ENCODE data around the gene PTPRU. TPM values are rescaled to one million over a fixed set of nuclear protein-coding genes. Genes with fewer than 3 reads are reported as not detected.

The PTPRU gene
- total RNA-seq, 1 donor, result 9.4 TPM

DNA sequence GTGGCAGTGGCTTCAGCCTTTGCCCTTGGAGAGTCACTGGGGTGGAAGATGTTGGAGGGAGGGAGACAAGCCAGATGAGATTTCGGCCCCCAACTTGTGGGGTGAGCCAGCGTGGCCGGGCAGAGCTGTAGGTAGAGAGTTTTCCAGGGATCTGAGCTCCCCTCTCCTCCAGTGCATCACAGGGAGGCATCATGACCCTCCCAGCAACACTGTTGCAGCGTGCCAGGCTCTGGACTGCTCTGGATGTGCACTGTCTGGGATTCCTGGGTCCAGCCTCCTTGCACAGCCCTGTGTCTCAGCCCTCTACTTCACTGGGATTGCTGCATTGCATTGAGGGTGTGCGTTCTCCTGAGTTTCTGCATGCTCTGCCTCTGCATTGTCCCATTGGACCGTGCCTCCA is 8.9 kb downstream of the PTPRU start:
- Histone ChIP-seq H2AFZ (ENCODE audit: low read length) (no peak overlapping the region), H3K36me3 (ENCODE audit: insufficient read depth, low read length) (no peaks in the 10 kb centered on the region), H3K27ac (ENCODE audit: low read depth, low read length) (no peak overlapping the region), H3K4me3 (ENCODE audit: insufficient read depth, low read length) (no peak overlapping the region), H4K20me1 (ENCODE audit: insufficient read depth, low read length) (no peaks in the 10 kb centered on the region), H3K4me1 (ENCODE audit: insufficient read depth, low read length) (peaks cover 22% of the 10 kb centered on the region), H3K9me3 (ENCODE audit: low read depth, low read length) (no peaks in the 10 kb centered on the region), H3K27me3 (ENCODE audit: insufficient read depth, low read length) (no peaks in the 10 kb centered on the region), H3K79me2 (ENCODE audit: insufficient read depth, low read length) (no peaks in the 10 kb centered on the region), H3K4me2 (ENCODE audit: insufficient read depth, low read length) (no peak overlapping the region)
- no peak for DNase-seq (ENCODE audit: insufficient read length, low spot score, missing footprints)
- TF ChIP-seq, protein P1, sequence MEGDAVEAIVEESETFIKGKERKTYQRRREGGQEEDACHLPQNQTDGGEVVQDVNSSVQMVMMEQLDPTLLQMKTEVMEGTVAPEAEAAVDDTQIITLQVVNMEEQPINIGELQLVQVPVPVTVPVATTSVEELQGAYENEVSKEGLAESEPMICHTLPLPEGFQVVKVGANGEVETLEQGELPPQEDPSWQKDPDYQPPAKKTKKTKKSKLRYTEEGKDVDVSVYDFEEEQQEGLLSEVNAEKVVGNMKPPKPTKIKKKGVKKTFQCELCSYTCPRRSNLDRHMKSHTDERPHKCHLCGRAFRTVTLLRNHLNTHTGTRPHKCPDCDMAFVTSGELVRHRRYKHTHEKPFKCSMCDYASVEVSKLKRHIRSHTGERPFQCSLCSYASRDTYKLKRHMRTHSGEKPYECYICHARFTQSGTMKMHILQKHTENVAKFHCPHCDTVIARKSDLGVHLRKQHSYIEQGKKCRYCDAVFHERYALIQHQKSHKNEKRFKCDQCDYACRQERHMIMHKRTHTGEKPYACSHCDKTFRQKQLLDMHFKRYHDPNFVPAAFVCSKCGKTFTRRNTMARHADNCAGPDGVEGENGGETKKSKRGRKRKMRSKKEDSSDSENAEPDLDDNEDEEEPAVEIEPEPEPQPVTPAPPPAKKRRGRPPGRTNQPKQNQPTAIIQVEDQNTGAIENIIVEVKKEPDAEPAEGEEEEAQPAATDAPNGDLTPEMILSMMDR (IDR thresholded peaks at IDR 0.05; ENCODE audit: extremely low read depth, low read depth, low read length), result no peak

DNA sequence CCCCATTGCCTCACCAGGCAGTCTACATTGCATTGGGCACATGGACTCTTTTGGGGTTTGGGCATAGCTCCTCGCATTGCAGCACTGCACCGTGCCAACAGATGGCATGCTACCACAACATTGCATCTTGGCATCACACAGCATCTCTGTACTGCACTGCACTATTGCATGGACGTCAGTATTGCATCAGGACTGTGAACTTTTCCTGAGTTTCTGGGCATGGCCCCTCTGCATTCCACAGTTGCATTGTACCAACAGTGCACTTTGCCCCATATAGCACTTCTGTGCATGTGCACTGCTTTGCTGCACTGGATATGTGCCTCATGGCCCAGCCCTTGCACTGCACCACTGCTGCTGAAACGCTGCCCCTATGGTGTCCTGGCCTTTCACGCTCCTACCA is 9.6 kb downstream of the PTPRU start:
- Histone ChIP-seq H3K4me1 (ENCODE audit: insufficient read depth, low read length) (peaks cover 22% of the 10 kb centered on the region), H4K20me1 (ENCODE audit: insufficient read depth, low read length) (no peaks in the 10 kb centered on the region), H3K79me2 (ENCODE audit: insufficient read depth, low read length) (no peaks in the 10 kb centered on the region), H3K27me3 (ENCODE audit: insufficient read depth, low read length) (no peaks in the 10 kb centered on the region), H3K27ac (ENCODE audit: low read depth, low read length) (no peak overlapping the region), H3K4me2 (ENCODE audit: insufficient read depth, low read length) (no peak overlapping the region), H3K36me3 (ENCODE audit: insufficient read depth, low read length) (no peaks in the 10 kb centered on the region), H2AFZ (ENCODE audit: low read length) (no peak overlapping the region), H3K4me3 (ENCODE audit: insufficient read depth, low read length) (no peak overlapping the region), H3K9me3 (ENCODE audit: low read depth, low read length) (no peaks in the 10 kb centered on the region)
- DNase-seq (ENCODE audit: insufficient read length, low spot score, missing footprints), result peak; percentile 93
- TF ChIP-seq, protein P1 (IDR thresholded peaks at IDR 0.05; ENCODE audit: extremely low read depth, low read depth, low read length), result peak; percentile 63

DNA sequence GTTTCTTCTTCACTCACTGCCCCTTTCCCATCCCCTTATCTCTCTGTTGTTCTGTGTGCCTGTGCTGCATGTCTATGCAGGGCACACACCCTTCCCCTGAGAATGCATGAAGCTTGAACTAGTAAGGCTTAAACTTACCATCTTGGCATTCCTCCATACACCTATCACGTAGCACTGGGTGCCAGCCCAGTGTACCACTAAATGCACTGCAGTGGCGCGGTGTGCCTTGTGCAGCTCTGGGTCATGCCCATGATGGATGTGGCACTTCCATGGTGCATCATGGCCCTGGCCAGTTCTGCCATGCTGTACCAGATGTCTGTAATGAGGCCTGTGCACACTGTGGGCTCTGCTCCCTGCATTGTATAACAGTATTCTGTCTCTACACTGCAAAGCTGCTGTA is 10.7 kb downstream of the PTPRU start:
- no peak overlapping the region for H3K4me3 ChIP-seq (ENCODE audit: insufficient read depth, low read length)
- no peaks in the 10 kb centered on the region for H3K27me3 ChIP-seq (ENCODE audit: insufficient read depth, low read length)
- TF ChIP-seq, protein P1 (IDR thresholded peaks at IDR 0.05; ENCODE audit: extremely low read depth, low read depth, low read length), result no peak
- H4K20me1 ChIP-seq (ENCODE audit: insufficient read depth, low read length), result no peaks in the 10 kb centered on the region
- no peaks in the 10 kb centered on the region for H3K9me3 ChIP-seq (ENCODE audit: low read depth, low read length)
- H3K4me1 ChIP-seq (ENCODE audit: insufficient read depth, low read length), result peaks cover 22% of the 10 kb centered on the region
- H3K79me2 ChIP-seq (ENCODE audit: insufficient read depth, low read length), result no peaks in the 10 kb centered on the region
- H3K36me3 ChIP-seq (ENCODE audit: insufficient read depth, low read length), result no peaks in the 10 kb centered on the region
- no peak overlapping the region for H3K27ac ChIP-seq (ENCODE audit: low read depth, low read length)
- H3K4me2 ChIP-seq (ENCODE audit: insufficient read depth, low read length), result no peak overlapping the region
- no peak overlapping the region for H2AFZ ChIP-seq (ENCODE audit: low read length)
- no peak for DNase-seq (ENCODE audit: insufficient read length, low spot score, missing footprints)

DNA sequence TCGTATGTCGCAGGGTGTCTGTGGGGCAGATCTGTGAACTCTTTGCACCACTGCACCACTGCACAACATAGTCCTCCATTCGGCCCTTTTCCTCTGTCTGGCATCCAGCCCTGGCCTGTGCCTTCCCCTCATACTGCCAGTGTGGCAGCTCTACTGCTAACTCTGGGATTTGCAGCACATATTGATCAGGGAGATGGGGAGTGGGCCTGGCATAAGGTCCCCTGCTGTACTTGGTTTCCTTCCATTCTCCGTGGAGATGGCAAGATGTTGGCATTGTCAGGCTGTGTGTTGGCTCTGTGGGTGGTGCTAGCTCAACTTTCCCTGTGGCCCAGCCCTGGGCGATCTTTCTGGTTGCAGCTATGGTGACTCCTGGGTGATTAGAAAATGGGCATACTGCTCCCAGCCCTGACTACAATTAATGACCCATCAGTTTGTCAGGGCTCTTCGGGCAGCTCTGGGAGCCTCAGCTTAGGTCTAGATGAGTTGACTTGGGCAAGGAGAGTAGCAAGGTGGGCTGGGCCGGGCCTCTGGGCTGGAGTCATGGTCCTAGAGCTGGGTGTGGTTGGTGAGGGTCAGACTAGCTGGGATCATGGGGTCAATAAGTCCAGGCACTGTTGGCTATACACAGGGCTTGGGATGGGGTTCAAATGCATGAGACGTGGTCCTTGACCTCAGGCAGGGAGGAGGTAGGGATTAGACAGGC is 11.4 kb downstream of the PTPRU start:
- peaks cover 22% of the 10 kb centered on the region for H3K4me1 ChIP-seq (ENCODE audit: insufficient read depth, low read length)
- no peaks in the 10 kb centered on the region for H3K79me2 ChIP-seq (ENCODE audit: insufficient read depth, low read length)
- no peaks in the 10 kb centered on the region for H4K20me1 ChIP-seq (ENCODE audit: insufficient read depth, low read length)
- DNase-seq (ENCODE audit: insufficient read length, low spot score, missing footprints), result no peak
- H3K9me3 ChIP-seq (ENCODE audit: low read depth, low read length), result no peaks in the 10 kb centered on the region
- TF ChIP-seq, protein P1 (IDR thresholded peaks at IDR 0.05; ENCODE audit: extremely low read depth, low read depth, low read length), result no peak
- H3K27me3 ChIP-seq (ENCODE audit: insufficient read depth, low read length), result no peaks in the 10 kb centered on the region
- no peaks in the 10 kb centered on the region for H3K36me3 ChIP-seq (ENCODE audit: insufficient read depth, low read length)
- no peak overlapping the region for H3K27ac ChIP-seq (ENCODE audit: low read depth, low read length)
- H3K4me3 ChIP-seq (ENCODE audit: insufficient read depth, low read length), result no peak overlapping the region
- no peak overlapping the region for H2AFZ ChIP-seq (ENCODE audit: low read length)
- H3K4me2 ChIP-seq (ENCODE audit: insufficient read depth, low read length), result no peak overlapping the region

Data from osteoblast (primary cell).